Peyer's patch (tissue), 4 donors: ENCODE results near the gene SEMA3A.

Source experiments
- POLR2A ChIP-seq, 2 donors: fragments of 450-650 bp; IDR thresholded peaks; one replicate each; pipeline ENCODE4 v1.5.1; 2017; ENCODE audit warnings: antibody characterized with exemption in 2 of 2, mild to moderate bottlenecking in 2 of 2, moderate library complexity in 2 of 2
- TF ChIP-seq, protein P1 (sequence below), 6 experiments: fragments of 450-650 bp in 4 of 6; fragments of 200-600 bp in 2 of 6; sonication (generic) in 1 of 6; IDR thresholded peaks; one replicate each; pipeline ENCODE4 v1.5.1; 2017 to 2019; ENCODE audit warnings: antibody characterized with exemption in 6 of 6, mild to moderate bottlenecking in 3 of 6, moderate library complexity in 1 of 6

DNA sequence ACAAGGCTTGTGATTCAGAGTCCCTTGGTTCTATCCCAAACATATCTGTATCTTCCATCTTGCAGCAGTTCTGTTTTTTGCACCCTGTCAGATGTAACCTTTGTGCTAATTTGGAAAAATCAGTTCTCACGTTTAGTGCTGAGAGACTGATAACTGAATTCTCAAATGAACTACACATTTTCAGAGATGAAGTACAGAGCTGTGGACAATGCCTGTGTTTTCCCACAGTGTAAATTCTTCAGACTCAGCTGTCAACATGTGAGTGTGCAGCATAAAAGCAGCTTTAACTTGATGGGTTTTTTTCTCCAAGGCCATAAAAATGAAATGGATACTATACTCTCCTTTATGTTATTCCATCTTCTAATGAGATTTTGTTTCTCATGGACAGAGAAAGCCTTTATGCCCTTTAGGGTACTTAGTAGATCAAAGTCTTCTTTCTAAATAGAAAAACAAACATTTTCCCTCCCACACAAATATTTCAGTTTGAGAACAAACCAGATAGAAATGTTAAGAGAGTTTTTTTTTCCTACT is 150.9 kb downstream of the SEMA3A start:
- TF ChIP-seq, protein P1, sequence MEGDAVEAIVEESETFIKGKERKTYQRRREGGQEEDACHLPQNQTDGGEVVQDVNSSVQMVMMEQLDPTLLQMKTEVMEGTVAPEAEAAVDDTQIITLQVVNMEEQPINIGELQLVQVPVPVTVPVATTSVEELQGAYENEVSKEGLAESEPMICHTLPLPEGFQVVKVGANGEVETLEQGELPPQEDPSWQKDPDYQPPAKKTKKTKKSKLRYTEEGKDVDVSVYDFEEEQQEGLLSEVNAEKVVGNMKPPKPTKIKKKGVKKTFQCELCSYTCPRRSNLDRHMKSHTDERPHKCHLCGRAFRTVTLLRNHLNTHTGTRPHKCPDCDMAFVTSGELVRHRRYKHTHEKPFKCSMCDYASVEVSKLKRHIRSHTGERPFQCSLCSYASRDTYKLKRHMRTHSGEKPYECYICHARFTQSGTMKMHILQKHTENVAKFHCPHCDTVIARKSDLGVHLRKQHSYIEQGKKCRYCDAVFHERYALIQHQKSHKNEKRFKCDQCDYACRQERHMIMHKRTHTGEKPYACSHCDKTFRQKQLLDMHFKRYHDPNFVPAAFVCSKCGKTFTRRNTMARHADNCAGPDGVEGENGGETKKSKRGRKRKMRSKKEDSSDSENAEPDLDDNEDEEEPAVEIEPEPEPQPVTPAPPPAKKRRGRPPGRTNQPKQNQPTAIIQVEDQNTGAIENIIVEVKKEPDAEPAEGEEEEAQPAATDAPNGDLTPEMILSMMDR (IDR thresholded peaks at IDR 0.05): no peak
- TF ChIP-seq POLR2A (IDR thresholded peaks at IDR 0.05): no peak
